ENCODE measurements around the gene MTFP1. TPM values are rescaled to one million over a fixed set of nuclear protein-coding genes. Genes with fewer than 3 reads are reported as not detected.
"Not testable (repeated sequence)": the region's sequence is repeated elsewhere in the genome, so short reads cannot be mapped to it uniquely, and the experiment has no call there.

MTFP1 gene
- total and polyA plus RNA-seq, 9 donors, result 1.7 to 10.9 (median 6.3) TPM

- 5 to 27% (median 8%) methylated on average over 9 of the region's 9 CpGs for WGBS, 3 donors
- no peaks in the 10 kb centered on the region for H3K36me3 ChIP-seq
- H3K27me3 ChIP-seq, result no peaks in the 10 kb centered on the region
- no peaks in the 10 kb centered on the region for H3K9me3 ChIP-seq
- TF ChIP-seq CTCF (IDR thresholded peaks at IDR 0.05) (no peak), EP300 (IDR thresholded peaks at IDR 0.05) (no peak), POLR2A (IDR thresholded peaks at IDR 0.05) (no peak)
- intact Hi-C loops (cut with DNase I), result no loop called here
- DNase-seq, result no peak
- H3K4me3 ChIP-seq, result no peak overlapping the region
- H3K27ac ChIP-seq, result peak overlapping the region in 1 of 2 donors; percentile 57
- H3K4me1 ChIP-seq (ENCODE audit: insufficient read depth), result peaks cover 15% of the 10 kb centered on the region
Measured at GRCh38 chr22:30441088-30441487, 15.5 kb downstream of the MTFP1 start.

GRCh38 chr22:30444632-30445437, 19.3 kb downstream of the MTFP1 start:
- 36 to 51% (median 37%) methylated on average over 11 of the region's 11 CpGs for WGBS, 3 donors
- H3K27ac ChIP-seq, result no peak overlapping the region
- TF ChIP-seq POLR2A (IDR thresholded peaks at IDR 0.05) (no peak), CTCF (IDR thresholded peaks at IDR 0.05) (peak in 1 of 3 donors; percentile 21)
- peak in 2 of 5 donors; percentile 28 to 36 for DNase-seq
- intact Hi-C loops (cut with DNase I), result loop anchor here in 1 of 4 donors (5.0 kb wide), 1 partner anchor 37 kb away; no protein-coding TSS in a partner anchor
- H3K27me3 ChIP-seq, result no peaks in the 10 kb centered on the region
- H3K4me1 ChIP-seq (ENCODE audit: insufficient read depth), result peaks cover 17% of the 10 kb centered on the region
- H3K4me3 ChIP-seq, result no peak overlapping the region
- H3K9me3 ChIP-seq, result no peaks in the 10 kb centered on the region
- H3K36me3 ChIP-seq, result no peaks in the 10 kb centered on the region

- peak in 1 of 5 donors; percentile 29 for DNase-seq
- TF ChIP-seq CTCF (IDR thresholded peaks at IDR 0.05), result peak in 1 of 3 donors; percentile 24
- TF ChIP-seq EP300 (IDR thresholded peaks at IDR 0.05), result no peak
- Histone ChIP-seq H3K36me3 (no peaks in the 10 kb centered on the region), H3K9me3 (no peaks in the 10 kb centered on the region), H3K4me1 (ENCODE audit: insufficient read depth) (peaks cover 15% of the 10 kb centered on the region), H3K27ac (no peak overlapping the region), H3K27me3 (no peaks in the 10 kb centered on the region), H3K4me3 (no peak overlapping the region)
- intact Hi-C loops (cut with DNase I), result loop anchor here in 1 of 4 donors (5.0 kb wide), 1 partner anchor 37 kb away; no protein-coding TSS in a partner anchor
- 8 to 24% (median 10%) methylated on average over 5 of the region's 5 CpGs for WGBS, 3 donors
Measured at GRCh38 chr22:30445438-30446145, 20.0 kb downstream of the MTFP1 start.

- DNase-seq, result no peak
- Histone ChIP-seq H3K27me3 (no peaks in the 10 kb centered on the region), H3K27ac (no peak overlapping the region), H3K4me3 (no peak overlapping the region), H3K9me3 (no peaks in the 10 kb centered on the region), H3K4me1 (ENCODE audit: insufficient read depth) (peaks cover 13% of the 10 kb centered on the region), H3K36me3 (no peaks in the 10 kb centered on the region)
- intact Hi-C loops (cut with DNase I), result loop anchor here in 1 of 4 donors (5.0 kb wide), 1 partner anchor 35 kb away; no protein-coding TSS in a partner anchor
- TF ChIP-seq POLR2A (IDR thresholded peaks at IDR 0.05) (no peak), EP300 (IDR thresholded peaks at IDR 0.05) (no peak), CTCF (IDR thresholded peaks at IDR 0.05) (no peak)
- 79 to 91% (median 89%) methylated on average over 3 of the region's 3 CpGs for WGBS, 3 donors
Measured at GRCh38 chr22:30447656-30448055, 22.1 kb downstream of the MTFP1 start.

GRCh38 chr22:30451488-30451887, 25.9 kb downstream of the MTFP1 start:
- not testable (repeated sequence) for H3K27me3 ChIP-seq; H3K4me3 ChIP-seq; H3K27ac ChIP-seq; H3K36me3 ChIP-seq; H3K4me1 ChIP-seq (ENCODE audit: insufficient read depth); H3K9me3 ChIP-seq
- intact Hi-C loops (cut with DNase I), result loop anchor here in 1 of 4 donors (10.0 kb wide), 1 partner anchor 913 kb away; no protein-coding TSS in a partner anchor
- peak in 3 of 5 donors; percentile 37 to 70 (median 57) for DNase-seq
- WGBS, 3 donors, result 9 to 13% (median 12%) methylated on average over 9 of the region's 9 CpGs
